ENCODE measurements around the gene CBR4.
"Not testable (repeated sequence)": the region's sequence is repeated elsewhere in the genome, so short reads cannot be mapped to it uniquely, and the experiment has no call there.

The CBR4 gene

DNA sequence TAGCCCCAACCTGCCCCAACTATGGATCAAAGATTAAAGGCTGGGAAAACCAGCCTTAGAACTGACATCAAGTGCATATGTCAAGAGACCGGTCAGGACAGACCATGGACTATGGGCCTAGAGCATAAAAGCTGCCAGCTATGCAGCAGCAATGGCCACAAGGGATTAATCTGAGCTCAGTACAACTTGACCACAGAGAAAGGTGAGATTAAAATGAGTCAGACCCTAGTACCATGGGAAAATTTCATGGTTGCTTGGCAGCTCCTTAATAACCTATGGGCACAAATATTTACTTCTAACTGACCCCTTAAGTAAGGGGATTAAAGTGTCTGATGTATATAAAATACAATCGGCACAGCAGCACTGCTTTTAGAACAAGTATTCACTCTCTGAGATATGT is 54.4 kb downstream of the CBR4 start:
- H3K4me1 ChIP-seq (ENCODE audit: control insufficient read depth, insufficient read depth, low read length), result no peaks in the 10 kb centered on the region
- H3K4me3 ChIP-seq (ENCODE audit: low read length), result no peak overlapping the region
- no peaks in the 10 kb centered on the region for H3K27me3 ChIP-seq (ENCODE audit: control insufficient read depth, insufficient read depth, low read length)
- H3K9ac ChIP-seq (ENCODE audit: low read length), result no peak overlapping the region
- no peaks in the 10 kb centered on the region for H3K36me3 ChIP-seq (ENCODE audit: control insufficient read depth, insufficient read depth, low read length)
- H3K27ac ChIP-seq (ENCODE audit: low read depth, low read length), result no peak overlapping the region

DNA sequence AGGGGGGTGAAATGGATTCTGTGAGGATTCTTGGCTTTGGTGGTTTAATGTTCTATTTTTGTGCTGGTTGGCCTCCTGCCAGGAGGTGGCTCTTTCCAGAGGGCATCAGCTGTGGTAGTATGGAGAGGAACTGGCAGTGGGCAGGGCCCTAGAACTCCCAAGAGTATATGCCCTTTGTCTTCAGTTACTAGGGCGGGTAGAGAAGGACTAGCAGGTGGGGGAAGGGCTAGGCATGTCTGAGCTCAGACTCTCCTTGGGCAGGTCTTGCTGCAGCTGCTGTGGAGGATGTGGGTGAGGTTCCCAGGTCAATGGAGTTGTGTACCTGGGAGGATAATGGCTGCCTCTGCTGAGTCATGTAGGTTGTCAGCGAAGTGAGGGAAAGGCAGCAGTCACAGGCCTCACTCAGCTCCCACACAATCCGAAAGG is 57.2 kb downstream of the CBR4 start:
- not testable (repeated sequence) for H3K36me3 ChIP-seq (ENCODE audit: control insufficient read depth, insufficient read depth, low read length); H3K27ac ChIP-seq (ENCODE audit: low read depth, low read length); H3K4me1 ChIP-seq (ENCODE audit: control insufficient read depth, insufficient read depth, low read length); H3K4me3 ChIP-seq (ENCODE audit: low read length); H3K27me3 ChIP-seq (ENCODE audit: control insufficient read depth, insufficient read depth, low read length); H3K9ac ChIP-seq (ENCODE audit: low read length)

DNA sequence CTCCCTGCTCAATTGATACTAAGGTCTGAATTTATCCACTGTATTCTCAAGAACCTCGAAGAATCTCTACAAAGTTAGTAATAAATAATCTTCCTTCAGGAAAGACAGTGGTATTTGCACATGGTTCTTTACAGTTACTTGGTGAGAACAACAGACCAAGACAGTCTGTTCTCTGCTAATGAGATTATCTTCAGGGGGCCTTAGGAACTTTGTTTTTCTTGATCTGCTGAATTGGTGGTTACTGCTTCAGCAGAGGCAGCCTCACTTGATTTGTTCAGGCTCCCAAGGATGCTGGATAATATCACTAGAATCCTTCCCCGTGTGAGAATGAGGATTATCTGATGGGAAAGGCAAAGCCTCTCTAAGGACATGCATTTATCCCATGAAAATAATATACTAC is 64.8 kb downstream of the CBR4 start:
- no peaks in the 10 kb centered on the region for H3K36me3 ChIP-seq (ENCODE audit: control insufficient read depth, insufficient read depth, low read length)

GRCh38 chr4:168942985-168943384 is 67.1 kb downstream of the CBR4 start:
- Histone ChIP-seq H3K27me3 (ENCODE audit: control insufficient read depth, insufficient read depth, low read length) (no peaks in the 10 kb centered on the region), H3K9ac (ENCODE audit: low read length) (no peak overlapping the region), H3K4me1 (ENCODE audit: control insufficient read depth, insufficient read depth, low read length) (no peaks in the 10 kb centered on the region), H3K36me3 (ENCODE audit: control insufficient read depth, insufficient read depth, low read length) (no peaks in the 10 kb centered on the region), H3K27ac (ENCODE audit: low read depth, low read length) (no peak overlapping the region), H3K4me3 (ENCODE audit: low read length) (no peak overlapping the region)

More for the DNA sequence above, 64.8 kb downstream of the CBR4 start:
- no peaks in the 10 kb centered on the region for H3K4me1 ChIP-seq (ENCODE audit: control insufficient read depth, insufficient read depth, low read length)
- no peak overlapping the region for H3K27ac ChIP-seq (ENCODE audit: low read depth, low read length)
- no peak overlapping the region for H3K4me3 ChIP-seq (ENCODE audit: low read length)
- H3K9ac ChIP-seq (ENCODE audit: low read length), result no peak overlapping the region
- no peaks in the 10 kb centered on the region for H3K27me3 ChIP-seq (ENCODE audit: control insufficient read depth, insufficient read depth, low read length)
